ENCODE data around the gene FGF4.

DNA sequence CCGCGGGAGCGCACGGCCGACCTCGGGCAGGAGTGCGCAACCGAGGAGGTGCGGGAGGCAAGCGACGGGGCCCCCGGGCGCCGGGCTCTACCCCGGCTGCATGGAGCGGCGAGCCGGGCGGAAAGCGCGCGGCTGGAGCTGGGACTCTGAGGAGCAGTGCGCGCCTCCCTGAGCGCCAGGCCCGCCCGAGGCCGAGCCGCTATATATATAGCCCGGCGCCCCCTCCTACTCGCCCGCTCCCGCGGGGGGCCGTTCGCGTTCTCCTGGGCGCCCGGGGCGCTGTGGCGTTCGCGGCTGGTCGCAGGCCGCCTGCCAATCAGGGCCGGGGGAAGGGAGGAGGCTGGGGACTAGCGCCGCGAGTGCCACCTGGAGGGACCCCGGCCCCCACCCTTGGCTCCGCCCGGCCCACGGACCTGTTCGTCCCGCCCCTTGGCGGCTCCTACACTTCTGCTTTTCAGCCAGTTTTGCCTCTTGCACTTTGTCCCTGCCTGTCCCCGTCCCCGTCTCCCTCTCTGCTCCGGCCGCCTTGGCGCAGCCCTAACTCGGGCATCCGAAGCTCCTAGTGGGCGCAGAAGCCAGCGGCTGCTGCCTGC is at the start of gene FGF4:
- TF ChIP-seq POLR2A (IDR thresholded peaks at IDR 0.05) (no peak), CTCF (IDR thresholded peaks at IDR 0.05) (no peak), EP300 (IDR thresholded peaks at IDR 0.05) (no peak), POLR2AphosphoS5 (IDR thresholded peaks at IDR 0.05) (no peak)

All from upper lobe of left lung (tissue), 4 donors.